Measurements from ENCODE around the gene MPEG1.

The MPEG1 gene, protein sequence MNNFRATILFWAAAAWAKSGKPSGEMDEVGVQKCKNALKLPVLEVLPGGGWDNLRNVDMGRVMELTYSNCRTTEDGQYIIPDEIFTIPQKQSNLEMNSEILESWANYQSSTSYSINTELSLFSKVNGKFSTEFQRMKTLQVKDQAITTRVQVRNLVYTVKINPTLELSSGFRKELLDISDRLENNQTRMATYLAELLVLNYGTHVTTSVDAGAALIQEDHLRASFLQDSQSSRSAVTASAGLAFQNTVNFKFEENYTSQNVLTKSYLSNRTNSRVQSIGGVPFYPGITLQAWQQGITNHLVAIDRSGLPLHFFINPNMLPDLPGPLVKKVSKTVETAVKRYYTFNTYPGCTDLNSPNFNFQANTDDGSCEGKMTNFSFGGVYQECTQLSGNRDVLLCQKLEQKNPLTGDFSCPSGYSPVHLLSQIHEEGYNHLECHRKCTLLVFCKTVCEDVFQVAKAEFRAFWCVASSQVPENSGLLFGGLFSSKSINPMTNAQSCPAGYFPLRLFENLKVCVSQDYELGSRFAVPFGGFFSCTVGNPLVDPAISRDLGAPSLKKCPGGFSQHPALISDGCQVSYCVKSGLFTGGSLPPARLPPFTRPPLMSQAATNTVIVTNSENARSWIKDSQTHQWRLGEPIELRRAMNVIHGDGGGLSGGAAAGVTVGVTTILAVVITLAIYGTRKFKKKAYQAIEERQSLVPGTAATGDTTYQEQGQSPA

DNA sequence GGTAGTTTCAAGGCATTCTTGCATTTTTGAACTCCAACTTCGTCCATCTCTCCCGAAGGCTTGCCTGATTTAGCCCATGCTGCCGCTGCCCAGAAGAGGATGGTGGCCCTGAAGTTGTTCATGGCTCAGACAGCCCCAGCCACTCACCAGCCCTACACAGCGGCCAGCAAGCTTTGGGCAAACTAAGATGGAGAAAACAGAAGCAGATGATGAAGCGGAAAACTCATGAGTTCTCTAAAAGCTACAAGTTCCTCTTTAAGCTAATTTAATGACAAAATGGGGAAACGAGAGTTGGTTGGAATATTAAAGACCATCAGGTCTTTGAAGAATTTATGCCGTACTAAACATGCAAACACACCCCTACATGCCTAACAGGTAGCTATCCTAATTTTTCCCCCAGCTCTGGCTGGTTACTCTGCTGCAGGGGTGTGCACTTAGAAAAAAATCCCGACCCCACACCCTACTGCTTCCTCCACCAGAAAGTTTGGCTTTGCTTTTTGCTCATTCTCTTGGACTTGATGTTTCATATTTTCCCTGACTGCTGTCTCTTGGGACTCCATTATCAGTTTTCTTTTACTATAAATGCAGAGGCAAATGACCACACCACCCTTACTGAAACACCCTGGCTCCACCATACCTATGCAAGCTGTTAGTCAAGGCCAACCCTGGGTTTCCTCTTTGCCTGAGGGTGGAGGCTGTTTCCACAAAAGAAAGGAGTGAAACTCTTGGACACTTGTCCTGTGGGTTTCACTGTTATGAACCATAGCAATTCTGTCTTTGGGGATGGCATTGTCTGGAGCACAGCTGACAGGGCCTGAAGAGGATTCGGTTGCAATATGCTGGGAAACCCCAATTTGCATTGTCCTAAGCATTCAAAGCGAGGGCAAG is at the start of gene MPEG1:
MPEG1 (minus strand) TSS at position 184 of the 888 bp plus-strand sequence; CDS start at position 122, 62 bp downstream.
- peaks cover 0 to 1% of the 10 kb centered on the region in 2 donors for H3K4me1 ChIP-seq (ENCODE audit: control insufficient read depth in 1 of 2, insufficient read depth in 2 of 2, low read length in 2 of 2)
- H3K27me3 ChIP-seq (ENCODE audit: control insufficient read depth in 1 of 2, insufficient read depth in 2 of 2, low read length in 2 of 2): no peaks in the 10 kb centered on the region
- H3K36me3 ChIP-seq (ENCODE audit: control insufficient read depth in 1 of 2, insufficient read depth in 2 of 2, low read length in 2 of 2): peaks cover 0 to 6% of the 10 kb centered on the region in 2 donors
- peak within 1 kb of the TSS in 1 of 2 donors; percentile 49 for H3K4me3 ChIP-seq (ENCODE audit: low read depth in 1 of 2, low read length in 2 of 2)
- H3K9ac ChIP-seq (ENCODE audit: low read depth in 1 of 2, low read length in 2 of 2): peak within 1 kb of the TSS in 1 of 2 donors; percentile 26
- no peaks in the 10 kb centered on the region for H3K9me3 ChIP-seq (ENCODE audit: control insufficient read depth in 1 of 2, low read length in 2 of 2)
- no peak within 1 kb of the TSS for H3K27ac ChIP-seq (ENCODE audit: low read depth, low read length)

DNA sequence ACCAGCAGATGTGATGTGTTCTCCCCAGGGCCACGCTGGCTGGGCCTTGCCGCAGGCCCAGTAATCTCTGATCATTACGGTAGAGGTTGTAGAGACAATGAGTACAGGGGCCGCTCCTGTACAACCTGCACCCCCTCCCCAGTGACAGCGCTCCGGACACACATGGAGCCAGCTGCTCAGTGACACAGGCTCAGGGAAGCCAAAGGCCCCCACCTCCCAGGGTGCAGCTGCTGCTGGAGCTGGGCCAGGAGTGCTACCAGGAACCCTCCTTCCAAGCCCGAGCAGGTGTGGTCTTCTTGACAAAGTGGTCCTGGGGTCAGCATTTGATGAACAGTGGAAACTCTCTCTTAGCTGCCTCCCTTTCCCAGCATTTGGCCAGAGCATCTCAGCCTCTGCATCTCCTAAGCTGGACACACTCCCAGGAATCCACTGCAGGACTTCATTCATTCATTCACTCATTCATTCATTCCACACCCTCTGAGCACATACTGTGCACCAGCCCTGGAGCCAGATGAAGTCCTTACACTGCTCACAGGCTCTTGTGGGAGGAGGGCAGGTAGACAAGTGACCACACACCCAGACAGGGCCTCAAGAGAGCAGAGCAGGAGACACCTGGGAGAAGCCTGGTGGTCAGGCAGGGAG is 49.6 kb upstream of the MPEG1 start:
- Histone ChIP-seq H3K9ac (ENCODE audit: low read depth in 1 of 2, low read length in 2 of 2) (no peak overlapping the region), H3K4me1 (ENCODE audit: control insufficient read depth in 1 of 2, insufficient read depth in 2 of 2, low read length in 2 of 2) (no peaks in the 10 kb centered on the region), H3K9me3 (ENCODE audit: control insufficient read depth in 1 of 2, low read length in 2 of 2) (no peaks in the 10 kb centered on the region), H3K36me3 (ENCODE audit: control insufficient read depth in 1 of 2, insufficient read depth in 2 of 2, low read length in 2 of 2) (no peaks in the 10 kb centered on the region), H3K27me3 (ENCODE audit: control insufficient read depth in 1 of 2, insufficient read depth in 2 of 2, low read length in 2 of 2) (no peaks in the 10 kb centered on the region), H3K27ac (ENCODE audit: low read depth, low read length) (no peak overlapping the region), H3K4me3 (ENCODE audit: low read depth in 1 of 2, low read length in 2 of 2) (no peak overlapping the region)

DNA sequence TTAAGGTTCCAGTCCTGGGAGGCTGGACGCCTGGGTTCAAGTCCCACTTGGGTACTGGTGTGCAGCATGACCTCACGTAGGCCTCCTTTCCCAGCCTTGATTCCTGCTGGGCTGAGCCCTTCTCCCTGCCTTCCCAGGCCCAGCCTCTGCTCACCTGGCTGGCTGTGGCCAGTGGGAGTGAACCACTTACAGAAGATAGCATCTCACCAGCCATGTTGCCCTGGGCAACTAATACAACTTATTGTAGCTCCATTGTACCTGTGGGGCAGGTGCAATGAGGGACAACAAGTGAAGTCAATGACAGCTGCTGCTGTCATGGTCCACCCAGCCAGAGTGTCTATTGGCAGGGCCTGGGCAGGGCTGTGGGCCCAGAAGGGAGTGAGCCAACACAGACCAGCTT is 48.4 kb upstream of the MPEG1 start:
- Histone ChIP-seq H3K27me3 (ENCODE audit: control insufficient read depth in 1 of 2, insufficient read depth in 2 of 2, low read length in 2 of 2) (no peaks in the 10 kb centered on the region), H3K9me3 (ENCODE audit: control insufficient read depth in 1 of 2, low read length in 2 of 2) (no peaks in the 10 kb centered on the region), H3K36me3 (ENCODE audit: control insufficient read depth in 1 of 2, insufficient read depth in 2 of 2, low read length in 2 of 2) (no peaks in the 10 kb centered on the region), H3K4me3 (ENCODE audit: low read depth in 1 of 2, low read length in 2 of 2) (no peak overlapping the region), H3K9ac (ENCODE audit: low read depth in 1 of 2, low read length in 2 of 2) (no peak overlapping the region), H3K27ac (ENCODE audit: low read depth, low read length) (no peak overlapping the region), H3K4me1 (ENCODE audit: control insufficient read depth in 1 of 2, insufficient read depth in 2 of 2, low read length in 2 of 2) (no peaks in the 10 kb centered on the region)

DNA sequence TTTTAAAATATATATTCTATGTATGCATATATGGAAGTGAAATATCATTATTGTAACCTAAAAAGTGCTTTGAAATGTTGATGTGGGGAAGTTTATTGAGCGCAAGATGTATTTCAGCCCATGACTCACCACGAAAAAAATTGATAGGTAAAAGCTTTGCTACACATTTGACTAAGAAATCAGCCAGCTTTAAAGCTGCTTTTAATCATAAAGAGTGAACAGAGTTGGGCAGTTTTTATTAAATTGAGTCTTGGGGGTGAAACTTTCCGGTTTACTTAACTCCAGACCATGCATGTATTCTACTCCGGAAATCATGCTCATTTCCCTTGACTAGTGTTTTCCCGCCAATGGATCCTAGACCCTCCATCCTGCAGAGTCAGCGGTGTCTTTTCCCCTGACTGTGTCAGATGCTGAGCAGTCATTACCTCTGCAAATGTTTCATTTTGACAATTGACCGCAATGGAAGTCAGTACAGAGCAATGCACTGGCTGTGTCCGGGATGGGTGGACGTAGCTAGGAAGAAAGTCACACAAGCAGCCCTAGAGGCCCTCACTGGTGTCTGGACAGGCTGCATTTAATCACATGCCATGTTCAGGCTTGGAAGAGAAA is 47.2 kb upstream of the MPEG1 start:
- no peaks in the 10 kb centered on the region for H3K36me3 ChIP-seq (ENCODE audit: control insufficient read depth in 1 of 2, insufficient read depth in 2 of 2, low read length in 2 of 2)
- H3K9me3 ChIP-seq (ENCODE audit: control insufficient read depth in 1 of 2, low read length in 2 of 2): no peaks in the 10 kb centered on the region
- H3K9ac ChIP-seq (ENCODE audit: low read depth in 1 of 2, low read length in 2 of 2): no peak overlapping the region
- no peak overlapping the region for H3K27ac ChIP-seq (ENCODE audit: low read depth, low read length)
- no peaks in the 10 kb centered on the region for H3K27me3 ChIP-seq (ENCODE audit: control insufficient read depth in 1 of 2, insufficient read depth in 2 of 2, low read length in 2 of 2)
- no peak overlapping the region for H3K4me3 ChIP-seq (ENCODE audit: low read depth in 1 of 2, low read length in 2 of 2)
- H3K4me1 ChIP-seq (ENCODE audit: control insufficient read depth in 1 of 2, insufficient read depth in 2 of 2, low read length in 2 of 2): no peaks in the 10 kb centered on the region

GRCh38 chr11:59259047-59259446 is 46.3 kb upstream of the MPEG1 start:
- H3K9me3 ChIP-seq (ENCODE audit: control insufficient read depth in 1 of 2, low read length in 2 of 2): no peaks in the 10 kb centered on the region
- H3K27me3 ChIP-seq (ENCODE audit: control insufficient read depth in 1 of 2, insufficient read depth in 2 of 2, low read length in 2 of 2): no peaks in the 10 kb centered on the region

GRCh38 chr11:59255281-59255680 is 42.6 kb upstream of the MPEG1 start:
- no peaks in the 10 kb centered on the region for H3K27me3 ChIP-seq (ENCODE audit: control insufficient read depth in 1 of 2, insufficient read depth in 2 of 2, low read length in 2 of 2)
- no peak overlapping the region for H3K27ac ChIP-seq (ENCODE audit: low read depth, low read length)
- H3K4me1 ChIP-seq (ENCODE audit: control insufficient read depth in 1 of 2, insufficient read depth in 2 of 2, low read length in 2 of 2): no peaks in the 10 kb centered on the region
- H3K9me3 ChIP-seq (ENCODE audit: control insufficient read depth in 1 of 2, low read length in 2 of 2): no peaks in the 10 kb centered on the region
- H3K36me3 ChIP-seq (ENCODE audit: control insufficient read depth in 1 of 2, insufficient read depth in 2 of 2, low read length in 2 of 2): no peaks in the 10 kb centered on the region
- H3K9ac ChIP-seq (ENCODE audit: low read depth in 1 of 2, low read length in 2 of 2): no peak overlapping the region
- no peak overlapping the region for H3K4me3 ChIP-seq (ENCODE audit: low read depth in 1 of 2, low read length in 2 of 2)

More at GRCh38 chr11:59259047-59259446, 46.3 kb upstream of the MPEG1 start:
- no peaks in the 10 kb centered on the region for H3K4me1 ChIP-seq (ENCODE audit: control insufficient read depth in 1 of 2, insufficient read depth in 2 of 2, low read length in 2 of 2)
- H3K4me3 ChIP-seq (ENCODE audit: low read depth in 1 of 2, low read length in 2 of 2): no peak overlapping the region
- H3K27ac ChIP-seq (ENCODE audit: low read depth, low read length): no peak overlapping the region
- H3K36me3 ChIP-seq (ENCODE audit: control insufficient read depth in 1 of 2, insufficient read depth in 2 of 2, low read length in 2 of 2): no peaks in the 10 kb centered on the region
- H3K9ac ChIP-seq (ENCODE audit: low read depth in 1 of 2, low read length in 2 of 2): no peak overlapping the region

DNA sequence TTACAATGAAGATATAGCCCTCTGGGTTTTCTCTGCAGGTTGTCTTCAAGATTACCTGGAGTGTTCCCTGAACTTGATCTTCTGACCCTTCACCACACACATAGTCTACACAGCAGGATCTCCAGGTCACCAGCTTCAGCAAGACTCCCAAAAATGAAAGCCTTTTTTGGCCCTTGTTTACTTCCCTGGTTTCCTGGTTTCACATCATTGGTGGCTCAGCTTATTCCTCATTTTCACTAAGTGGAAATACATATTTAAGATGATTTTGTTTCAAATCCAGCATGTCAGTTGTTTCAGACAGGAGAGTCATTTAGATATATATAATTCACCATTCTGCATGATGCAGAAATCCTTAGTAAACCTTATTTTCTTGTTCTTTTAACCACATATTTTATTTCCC is 41.6 kb upstream of the MPEG1 start:
- H3K9me3 ChIP-seq (ENCODE audit: control insufficient read depth in 1 of 2, low read length in 2 of 2): no peaks in the 10 kb centered on the region
- no peak overlapping the region for H3K9ac ChIP-seq (ENCODE audit: low read depth in 1 of 2, low read length in 2 of 2)
- no peak overlapping the region for H3K4me3 ChIP-seq (ENCODE audit: low read depth in 1 of 2, low read length in 2 of 2)
- H3K27ac ChIP-seq (ENCODE audit: low read depth, low read length): no peak overlapping the region
- H3K36me3 ChIP-seq (ENCODE audit: control insufficient read depth in 1 of 2, insufficient read depth in 2 of 2, low read length in 2 of 2): no peaks in the 10 kb centered on the region
- no peaks in the 10 kb centered on the region for H3K27me3 ChIP-seq (ENCODE audit: control insufficient read depth in 1 of 2, insufficient read depth in 2 of 2, low read length in 2 of 2)
- H3K4me1 ChIP-seq (ENCODE audit: control insufficient read depth in 1 of 2, insufficient read depth in 2 of 2, low read length in 2 of 2): no peaks in the 10 kb centered on the region

GRCh38 chr11:59253001-59253400 is 40.3 kb upstream of the MPEG1 start:
- Histone ChIP-seq H3K36me3 (ENCODE audit: control insufficient read depth in 1 of 2, insufficient read depth in 2 of 2, low read length in 2 of 2) (no peaks in the 10 kb centered on the region), H3K9me3 (ENCODE audit: control insufficient read depth in 1 of 2, low read length in 2 of 2) (no peaks in the 10 kb centered on the region), H3K27me3 (ENCODE audit: control insufficient read depth in 1 of 2, insufficient read depth in 2 of 2, low read length in 2 of 2) (no peaks in the 10 kb centered on the region), H3K27ac (ENCODE audit: low read depth, low read length) (no peak overlapping the region), H3K4me1 (ENCODE audit: control insufficient read depth in 1 of 2, insufficient read depth in 2 of 2, low read length in 2 of 2) (no peaks in the 10 kb centered on the region), H3K4me3 (ENCODE audit: low read depth in 1 of 2, low read length in 2 of 2) (no peak overlapping the region), H3K9ac (ENCODE audit: low read depth in 1 of 2, low read length in 2 of 2) (no peak overlapping the region)

GRCh38 chr11:59249535-59249934 is 36.8 kb upstream of the MPEG1 start:
- no peaks in the 10 kb centered on the region for H3K9me3 ChIP-seq (ENCODE audit: control insufficient read depth in 1 of 2, low read length in 2 of 2)
- H3K4me3 ChIP-seq (ENCODE audit: low read depth in 1 of 2, low read length in 2 of 2): no peak overlapping the region
- H3K4me1 ChIP-seq (ENCODE audit: control insufficient read depth in 1 of 2, insufficient read depth in 2 of 2, low read length in 2 of 2): no peaks in the 10 kb centered on the region
- no peaks in the 10 kb centered on the region for H3K36me3 ChIP-seq (ENCODE audit: control insufficient read depth in 1 of 2, insufficient read depth in 2 of 2, low read length in 2 of 2)
- H3K27ac ChIP-seq (ENCODE audit: low read depth, low read length): no peak overlapping the region
- no peaks in the 10 kb centered on the region for H3K27me3 ChIP-seq (ENCODE audit: control insufficient read depth in 1 of 2, insufficient read depth in 2 of 2, low read length in 2 of 2)
- H3K9ac ChIP-seq (ENCODE audit: low read depth in 1 of 2, low read length in 2 of 2): no peak overlapping the region

Measured in duodenal mucosa (tissue), 2 donors.